Tibial nerve (tissue), 3 donors: ENCODE results near the gene PC.

Experiments
- CTCF ChIP-seq, 5 experiments: fragments of 200-600 bp in 3 of 5; fragments of 450-650 bp in 2 of 5; sonication (generic) in 3 of 5; IDR thresholded peaks; one replicate each; pipeline ENCODE4 v1.5.1; 2016 to 2019; ENCODE audit warnings: antibody characterized with exemption in 5 of 5, mild to moderate bottlenecking in 3 of 5, moderate library complexity in 2 of 5
- POLR2A ChIP-seq, 2 donors: fragments of 450-650 bp; IDR thresholded peaks; one replicate each; pipeline ENCODE4 v1.6.1; 2017; ENCODE audit warnings: antibody characterized with exemption in 2 of 2, mild to moderate bottlenecking in 2 of 2, moderate library complexity in 2 of 2

- no peak for TF ChIP-seq POLR2A (IDR thresholded peaks at IDR 0.05)
- no peak for TF ChIP-seq CTCF (IDR thresholded peaks at IDR 0.05)
These were observed 108.0 kb downstream of the PC start for GRCh38 chr11:66850235-66850587.
